Measurements from ENCODE around the gene WRAP53.

WRAP53 gene

DNA sequence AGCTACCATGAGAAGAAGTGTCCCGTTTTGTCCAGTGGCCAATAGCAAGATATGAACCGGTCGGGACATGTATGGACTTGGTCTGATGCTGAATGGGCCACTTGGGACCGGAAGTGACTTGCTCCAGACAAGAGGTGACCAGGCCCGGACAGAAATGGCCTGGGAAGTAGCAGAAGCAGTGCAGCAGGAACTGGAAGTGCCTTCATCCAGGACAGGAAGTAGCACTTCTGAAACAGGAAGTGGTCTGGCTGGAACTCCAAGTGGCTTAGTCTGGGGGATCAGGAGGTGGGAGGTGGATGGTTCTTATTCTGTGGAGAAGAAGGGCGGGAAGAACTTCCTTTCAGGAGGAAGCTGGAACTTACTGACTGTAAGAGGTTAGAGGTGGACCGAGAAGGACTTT lies 22.0 kb downstream of the WRAP53 start:
- no peak for DNase-seq

DNA sequence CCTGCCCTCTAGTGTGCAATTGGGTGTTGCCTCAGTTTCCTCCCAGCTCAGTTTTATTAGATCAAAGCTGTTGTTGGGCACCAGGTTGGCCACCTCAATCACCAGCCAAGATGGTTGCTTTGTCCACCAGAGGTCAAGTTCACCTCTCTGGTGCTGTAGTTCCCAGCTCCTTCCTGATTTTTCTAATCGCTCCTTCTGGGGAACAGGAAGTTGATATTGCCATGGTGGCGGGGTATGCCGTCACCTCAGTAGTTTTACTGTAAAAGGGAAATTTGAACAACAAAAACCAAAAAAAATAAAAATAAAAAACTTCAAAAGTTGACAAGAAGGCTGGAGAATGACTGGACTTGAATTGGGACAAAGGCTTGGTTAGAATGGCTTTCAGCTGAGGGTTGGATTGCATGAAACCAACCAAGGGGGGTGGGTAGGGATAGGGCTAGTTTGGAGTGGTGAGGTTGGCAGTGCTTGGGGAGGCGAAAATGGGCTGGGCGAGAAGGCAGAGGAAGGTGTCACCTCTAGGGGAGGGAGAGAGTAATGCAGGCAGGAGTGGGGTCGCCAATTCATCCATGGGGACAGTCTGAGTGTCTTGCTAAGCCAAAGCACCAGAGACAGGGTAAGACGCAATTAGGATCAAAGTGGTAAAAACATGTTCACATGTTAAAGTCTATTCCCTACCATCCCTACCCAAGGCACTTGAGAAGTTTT lies 22.9 kb downstream of the WRAP53 start:
- no peak for DNase-seq

DNA sequence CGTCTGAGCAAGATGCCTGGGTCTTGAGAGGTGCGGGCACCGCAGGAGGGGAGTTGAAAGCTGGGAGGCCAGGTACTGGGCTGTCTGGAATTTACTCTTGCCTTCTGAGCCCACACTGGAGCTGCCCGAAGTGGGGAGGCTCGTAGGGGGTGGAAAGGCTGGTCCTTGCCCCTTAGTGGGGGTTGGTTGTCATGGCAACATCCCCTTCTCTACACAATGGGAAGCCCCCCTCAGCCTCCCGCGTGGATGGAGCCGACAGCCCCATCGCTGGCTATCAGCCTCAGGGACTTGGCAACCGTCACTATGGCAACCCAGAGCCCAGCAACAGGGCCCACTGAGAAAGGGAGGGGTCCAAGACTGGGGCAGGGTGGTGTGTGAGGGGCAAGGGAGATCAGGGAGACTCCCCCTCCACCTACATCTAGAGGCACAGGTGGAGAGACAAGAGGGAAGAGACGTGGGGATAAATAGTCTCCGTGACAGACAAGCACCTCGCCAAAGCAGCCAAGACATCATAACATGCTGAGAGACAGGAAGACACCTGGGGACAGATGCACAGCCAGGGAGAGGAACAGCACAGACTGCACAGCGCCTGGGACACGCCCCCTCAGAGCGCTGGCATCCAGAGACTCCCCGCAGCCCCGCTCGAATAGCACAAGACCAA lies 24.0 kb downstream of the WRAP53 start:
- no peak for DNase-seq

DNA sequence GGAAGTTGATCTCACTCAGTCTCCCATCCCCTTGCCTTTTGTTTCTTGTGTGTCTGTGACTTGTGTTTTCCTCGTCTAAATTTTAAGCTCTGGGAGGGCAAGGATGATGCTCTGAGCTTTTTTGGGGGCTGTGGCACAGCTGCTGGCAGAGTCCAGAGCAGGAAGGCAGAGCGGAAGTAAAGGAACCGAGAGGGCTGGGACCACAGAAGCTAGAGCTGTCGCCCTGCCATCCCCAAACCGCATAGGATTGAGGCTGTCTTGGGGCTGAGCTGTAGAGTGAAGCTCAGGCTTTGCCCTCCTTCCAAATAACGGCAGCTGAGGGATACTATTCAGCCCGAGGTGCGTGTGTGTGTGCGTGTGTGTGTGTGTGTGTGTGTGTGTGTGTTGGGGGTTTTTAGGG lies 25.5 kb downstream of the WRAP53 start:
- DNase-seq: no peak

DNA sequence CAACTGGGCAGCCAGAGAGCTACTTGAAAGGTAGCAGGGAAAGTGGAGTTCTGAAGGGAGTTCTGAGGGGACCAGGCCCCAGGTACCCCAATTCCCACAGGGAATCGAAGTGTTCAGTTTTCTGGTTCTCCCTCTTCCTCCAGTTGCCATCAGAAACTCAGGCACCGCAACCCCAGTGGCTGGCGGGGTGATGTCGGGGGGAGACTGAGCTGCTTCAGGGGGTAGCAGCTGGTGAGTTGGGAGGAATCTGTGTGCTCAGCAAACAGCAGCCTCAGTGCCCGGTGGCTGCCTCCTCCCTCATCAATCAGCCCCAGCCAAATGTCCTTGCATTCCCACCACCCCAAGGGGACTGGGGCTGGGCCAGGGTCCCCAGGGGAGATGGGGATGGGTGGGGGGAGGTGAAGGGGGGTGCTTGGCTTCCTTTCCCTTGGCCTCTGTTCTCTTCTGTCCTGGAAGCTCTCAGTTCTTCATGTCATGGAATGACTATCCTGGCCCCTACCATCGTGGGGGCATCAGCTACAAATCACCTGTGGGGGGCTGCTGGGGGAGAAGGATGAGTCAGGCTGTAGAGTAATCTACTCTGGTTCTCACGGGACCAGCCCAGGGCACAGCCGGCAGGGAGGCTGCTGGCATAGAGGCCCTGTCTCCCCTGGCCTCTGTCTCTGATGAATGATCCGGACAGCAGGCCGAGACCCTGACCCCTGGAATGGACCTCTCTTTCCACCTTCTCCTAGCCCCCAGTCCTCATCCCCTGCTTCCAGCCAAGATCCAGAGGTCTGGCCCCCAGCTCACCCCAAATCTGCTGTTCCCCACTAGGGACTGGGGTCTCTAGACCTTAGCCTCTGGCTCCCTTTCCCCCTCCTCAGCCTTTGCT lies 26.7 kb downstream of the WRAP53 start:
- no peak for DNase-seq

DNA sequence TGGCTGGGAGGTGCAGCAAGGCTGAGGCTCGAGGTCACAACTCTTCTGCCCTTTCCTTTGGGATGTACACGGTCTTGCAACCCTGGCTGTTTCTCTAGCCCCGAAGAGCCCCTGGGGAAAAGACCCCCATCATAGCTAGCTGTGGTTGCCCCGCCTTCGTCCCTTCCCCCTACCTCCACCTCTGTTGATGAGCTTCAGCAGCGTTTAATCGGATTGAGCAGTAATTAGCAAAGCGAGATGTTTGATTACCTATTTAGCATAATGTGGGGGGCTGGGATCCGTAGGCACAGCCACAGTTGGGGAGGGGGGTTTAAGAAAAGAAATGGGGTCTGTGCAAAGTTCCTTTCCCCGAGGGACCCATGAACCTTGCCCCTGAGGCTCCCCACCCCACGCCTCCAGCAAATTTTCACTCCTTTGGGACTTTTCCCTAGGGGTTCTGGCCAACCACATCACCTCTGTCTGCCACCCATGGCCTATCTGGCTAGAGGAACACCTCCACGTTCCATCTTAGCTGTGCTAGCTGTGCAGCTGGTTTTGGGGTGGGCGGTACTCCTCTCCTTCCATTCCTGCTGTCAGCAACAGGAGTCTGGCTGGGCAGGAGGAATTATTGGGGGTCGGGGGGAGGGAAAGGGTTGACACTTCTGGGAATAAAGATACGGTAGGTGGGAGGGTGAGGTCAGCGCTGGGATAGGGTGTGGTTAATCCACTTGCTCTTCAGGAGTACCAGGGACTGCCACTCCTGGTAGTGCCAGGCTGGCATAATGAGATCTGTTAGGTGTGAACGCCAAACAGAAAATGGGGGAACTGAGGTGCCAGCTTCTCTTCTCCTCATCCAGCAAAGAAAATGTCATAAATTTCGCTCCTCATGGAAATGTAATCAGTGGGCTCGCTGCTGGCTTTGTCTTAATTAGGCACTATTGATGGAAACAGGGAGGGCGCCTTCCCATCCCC lies 27.9 kb downstream of the WRAP53 start:
- no peak for DNase-seq

DNA sequence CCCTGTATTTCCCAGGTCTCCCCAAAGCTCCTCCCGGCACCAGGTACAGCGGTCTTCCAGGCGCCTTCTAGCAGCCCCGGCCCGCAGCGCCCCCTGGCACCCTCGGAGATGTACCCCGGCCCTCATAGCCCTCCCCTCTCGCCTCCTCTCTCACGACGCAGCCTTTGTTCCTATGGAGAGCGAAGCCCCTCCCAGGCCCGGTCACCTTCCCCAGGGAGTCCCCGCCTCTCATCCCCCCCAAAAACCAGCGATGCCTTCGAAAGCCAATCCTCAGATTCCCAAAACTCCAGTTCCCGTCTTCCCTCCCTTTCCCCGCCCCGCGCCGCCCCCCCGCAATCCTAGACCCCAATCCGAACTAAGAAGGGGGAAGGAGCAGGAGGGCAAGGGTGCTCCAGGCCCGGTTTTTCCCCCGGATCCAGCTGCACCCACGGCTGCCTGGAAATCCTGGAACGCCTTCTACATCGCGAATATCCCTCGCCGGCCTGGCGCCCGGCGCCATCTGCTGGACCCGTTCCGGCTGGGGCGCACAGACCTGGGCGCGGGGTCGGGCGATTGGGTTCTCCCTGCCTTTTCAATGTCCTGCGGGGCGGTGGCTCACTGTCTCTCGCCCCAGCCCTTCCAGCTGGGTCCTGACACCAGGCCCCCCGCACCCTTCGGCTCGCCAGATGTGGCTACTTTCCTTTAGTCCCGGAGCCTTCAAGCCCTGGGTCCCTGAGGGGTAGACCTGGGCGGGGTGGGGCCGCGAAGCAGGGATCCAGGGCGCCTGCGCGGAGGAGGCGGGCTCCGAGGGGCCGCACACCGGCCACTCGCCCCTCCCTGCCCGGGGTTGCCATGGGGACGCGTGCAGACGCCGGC lies 28.9 kb downstream of the WRAP53 start, which contains the start of gene DNAH2:
Gene DNAH2, plus strand, starts transcription at position 844 of the 855 bp plus-strand sequence. CDS start 1,991 bp downstream, outside the sequence.
- DNase-seq: no peak

DNA sequence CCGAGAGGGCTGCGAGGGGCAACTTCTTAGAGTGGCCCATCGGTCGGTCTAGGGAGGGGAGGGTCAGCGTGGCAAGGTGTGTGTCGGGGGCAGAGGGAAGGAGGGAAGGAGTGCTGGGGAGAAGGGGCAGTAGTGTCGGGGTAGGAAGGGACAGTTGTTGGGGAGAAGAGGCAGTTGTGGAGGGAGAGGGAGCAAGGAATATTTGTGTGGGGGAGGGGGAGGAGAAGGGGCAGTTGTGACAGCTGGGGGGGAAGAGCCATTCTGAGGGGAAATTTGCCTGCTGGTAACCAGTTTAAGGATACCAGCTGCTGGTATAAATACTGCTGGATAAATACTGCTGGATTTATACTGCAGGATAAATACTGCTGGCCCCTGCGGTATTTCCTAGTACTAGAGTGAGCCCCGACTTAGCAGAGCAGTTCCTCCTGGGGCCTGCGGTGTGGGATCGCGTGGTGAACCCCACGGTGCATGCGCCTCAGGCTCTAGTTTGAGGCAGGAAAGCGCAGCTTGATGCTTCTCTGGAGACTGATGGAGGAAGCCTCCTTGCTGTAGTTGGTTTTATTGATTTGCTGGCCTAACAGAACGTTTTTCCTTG lies 29.6 kb downstream of the WRAP53 start:
- no peak for DNase-seq

DNA sequence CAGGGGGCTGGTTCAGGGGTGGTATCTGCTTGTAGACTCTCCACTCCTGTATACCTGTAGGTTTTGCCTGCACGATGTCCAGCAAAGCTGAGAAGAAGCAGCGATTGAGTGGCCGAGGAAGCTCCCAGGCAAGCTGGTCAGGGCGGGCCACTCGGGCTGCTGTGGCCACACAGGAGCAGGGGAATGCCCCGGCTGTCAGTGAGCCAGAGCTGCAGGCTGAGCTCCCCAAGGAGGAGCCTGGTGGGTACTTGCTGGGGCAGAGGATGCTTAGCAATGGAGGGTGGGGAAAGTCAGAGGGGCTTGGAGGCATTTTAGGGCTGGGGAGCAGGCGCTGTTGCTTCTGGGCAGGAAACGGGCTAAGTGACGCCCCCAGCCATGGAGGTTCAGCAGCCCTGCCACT lies 31.4 kb downstream of the WRAP53 start:
- no peak for DNase-seq

DNA sequence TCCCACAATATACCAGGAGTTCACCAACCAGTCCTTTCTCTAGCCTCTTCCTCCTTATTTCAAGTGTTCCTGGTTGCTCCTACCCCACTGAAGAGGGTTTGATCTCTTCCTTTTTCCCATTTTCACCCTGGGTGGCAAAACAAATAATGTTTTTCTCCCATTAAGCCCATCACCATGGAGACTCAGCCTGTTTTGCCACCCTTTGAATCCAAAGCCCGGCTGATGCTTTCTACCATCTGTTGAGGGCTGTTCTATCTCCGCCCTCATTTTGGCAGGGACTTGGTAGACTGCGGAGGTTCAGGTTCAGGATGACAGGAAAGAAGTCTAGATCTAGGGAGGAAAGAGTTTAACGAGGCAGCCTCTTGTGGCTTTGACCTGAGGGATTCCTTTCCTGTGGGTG lies 31.8 kb downstream of the WRAP53 start:
- no peak for DNase-seq

DNA sequence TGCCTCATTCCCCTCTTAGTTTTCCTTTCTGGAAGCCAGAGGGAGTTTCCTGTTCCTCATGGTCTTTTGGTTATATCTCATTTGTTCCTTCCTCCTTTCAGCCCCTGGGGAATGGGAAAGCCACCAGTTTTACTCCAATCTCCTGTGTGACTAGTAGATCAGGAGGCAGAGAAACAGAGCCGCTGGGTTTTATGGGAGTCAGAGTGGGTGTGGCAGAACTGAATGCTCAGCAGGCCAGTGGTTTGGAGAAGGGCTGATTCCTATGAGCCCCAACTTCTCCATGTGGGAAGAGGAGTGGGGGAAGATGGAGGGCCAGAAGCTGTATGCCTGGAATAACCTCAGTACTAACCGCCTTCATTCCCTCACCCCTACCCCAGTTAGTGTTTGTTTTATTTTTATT lies 33.3 kb downstream of the WRAP53 start:
- DNase-seq: no peak

DNA sequence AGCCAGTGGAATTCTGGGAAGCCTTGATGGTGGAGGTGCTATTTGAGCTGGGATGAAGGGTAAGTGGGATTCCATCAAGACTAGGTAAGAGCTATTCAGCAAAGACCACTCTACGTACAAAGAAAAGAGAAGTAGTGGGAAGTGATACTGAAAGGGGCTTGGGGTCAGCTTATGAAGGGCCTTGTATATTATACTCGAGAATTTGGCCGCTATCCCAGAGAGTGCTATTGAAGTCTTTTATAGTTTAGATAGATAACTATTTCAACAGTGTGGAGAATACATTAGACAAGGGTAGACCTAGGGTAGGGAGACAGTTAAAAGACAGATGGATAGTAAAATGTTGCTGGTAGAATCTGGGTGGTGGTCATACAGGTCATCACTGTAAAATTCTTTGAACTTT lies 39.6 kb downstream of the WRAP53 start:
- no peak for DNase-seq

DNA sequence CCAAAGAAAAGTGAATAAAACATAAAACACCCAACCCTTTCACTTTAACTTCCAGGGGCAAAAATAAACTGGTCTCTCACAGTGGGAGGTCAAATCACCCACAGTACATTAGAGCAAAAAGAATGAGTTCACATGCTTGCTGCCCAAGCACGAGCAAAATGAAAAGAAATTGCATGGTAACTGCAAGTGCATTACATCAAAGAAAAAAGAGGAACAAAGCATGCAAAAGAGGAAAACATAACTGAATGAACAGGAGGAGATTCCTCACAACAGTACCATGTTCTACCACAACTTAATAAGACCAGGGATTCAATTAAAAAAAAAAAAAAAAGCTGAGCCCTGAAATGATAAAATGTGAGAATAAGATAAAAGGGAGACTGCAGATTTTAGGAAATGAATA lies 41.5 kb downstream of the WRAP53 start:
- no peak for DNase-seq

DNA sequence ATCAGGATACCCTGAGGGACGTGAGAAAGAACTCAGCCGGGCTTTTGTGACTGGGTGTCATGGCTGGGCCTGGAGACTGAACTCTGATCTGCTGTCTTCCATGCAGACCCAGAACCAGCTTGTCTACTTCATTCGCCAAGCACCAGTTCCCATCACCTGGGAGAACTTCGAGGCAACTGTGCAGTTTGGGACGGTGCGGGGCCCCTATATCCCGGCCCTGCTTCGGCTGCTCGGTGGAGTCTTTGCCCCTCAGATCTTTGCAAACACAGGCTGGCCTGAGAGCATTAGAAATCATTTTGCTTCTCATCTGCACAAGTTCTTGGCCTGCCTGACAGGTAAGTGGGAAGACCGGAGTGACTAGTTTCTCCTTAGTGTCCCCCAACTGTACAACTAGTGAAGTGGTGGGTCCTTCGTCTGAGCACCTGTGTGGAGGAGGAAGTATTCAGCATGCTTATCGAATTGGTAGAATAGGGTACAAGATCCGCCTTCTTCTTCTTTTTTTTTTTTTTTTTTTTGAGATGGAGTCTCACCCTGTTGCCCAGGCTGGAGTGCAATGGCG lies 44.8 kb downstream of the WRAP53 start:
- no peak for DNase-seq

DNA sequence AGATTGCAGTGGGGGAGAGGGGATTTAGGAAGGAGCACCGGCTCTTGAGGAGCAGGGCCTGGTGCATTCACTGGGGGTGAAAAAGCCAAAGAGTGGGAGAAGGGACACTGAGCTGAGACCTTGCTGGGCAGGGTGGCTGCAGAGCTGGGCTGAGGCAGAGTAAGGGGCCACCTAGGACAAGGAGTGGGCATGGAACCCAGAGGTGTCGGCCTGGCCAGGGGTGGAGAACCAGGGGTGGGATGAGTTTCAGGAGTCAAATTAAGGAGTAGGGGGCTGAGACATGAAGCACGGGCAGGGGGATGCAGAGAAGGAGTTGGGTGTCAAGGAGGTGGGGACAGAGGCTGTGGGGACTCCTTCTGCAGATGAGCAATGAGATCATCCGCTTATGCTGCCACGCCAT lies 49.3 kb downstream of the WRAP53 start:
- no peak for DNase-seq

DNA sequence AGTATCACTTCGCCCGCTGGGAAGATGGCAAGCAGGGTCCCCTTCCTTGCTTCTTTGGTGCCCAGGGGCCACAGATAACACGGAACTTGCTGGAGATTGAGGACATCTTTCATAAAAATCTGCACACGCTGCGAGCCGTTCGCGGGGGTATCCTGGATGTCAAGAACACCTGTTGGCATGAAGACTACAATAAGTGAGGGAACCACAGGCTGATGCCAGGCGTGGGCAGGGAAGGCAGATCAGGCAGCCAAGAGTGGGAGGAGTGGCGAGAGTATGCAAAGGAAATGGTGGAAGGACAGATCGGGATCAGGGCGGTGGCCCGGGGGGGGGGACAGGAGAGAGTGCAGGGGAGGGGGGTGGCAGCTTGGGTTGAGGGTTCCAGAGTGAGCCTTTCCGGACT lies 51.5 kb downstream of the WRAP53 start:
- DNase-seq: no peak

DNA sequence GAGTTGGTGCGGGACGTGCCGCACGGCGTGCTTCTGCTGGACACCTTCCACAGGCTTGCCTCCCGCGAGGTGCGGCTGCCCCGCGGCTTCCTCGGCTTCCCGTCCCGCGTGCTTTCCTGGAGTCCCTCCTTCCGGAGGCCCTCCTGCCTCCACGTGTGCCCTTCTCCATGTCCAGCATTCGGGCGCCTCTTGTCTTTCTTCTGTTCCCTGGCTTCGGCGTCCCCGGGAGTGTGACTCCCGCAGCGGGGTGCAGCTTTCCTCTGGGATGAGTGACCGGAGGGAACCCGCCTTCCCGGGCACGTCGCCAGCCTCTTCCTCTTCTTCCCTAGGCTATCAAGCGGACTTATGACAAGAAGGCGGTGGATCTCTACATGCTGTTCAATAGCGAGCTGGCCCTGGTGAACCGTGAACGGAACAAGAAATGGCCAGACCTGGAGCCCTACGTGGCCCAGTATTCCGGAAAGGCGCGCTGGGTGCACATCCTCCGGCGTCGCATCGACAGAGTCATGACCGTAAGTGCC lies 52.3 kb downstream of the WRAP53 start:
- no peak for DNase-seq

DNA sequence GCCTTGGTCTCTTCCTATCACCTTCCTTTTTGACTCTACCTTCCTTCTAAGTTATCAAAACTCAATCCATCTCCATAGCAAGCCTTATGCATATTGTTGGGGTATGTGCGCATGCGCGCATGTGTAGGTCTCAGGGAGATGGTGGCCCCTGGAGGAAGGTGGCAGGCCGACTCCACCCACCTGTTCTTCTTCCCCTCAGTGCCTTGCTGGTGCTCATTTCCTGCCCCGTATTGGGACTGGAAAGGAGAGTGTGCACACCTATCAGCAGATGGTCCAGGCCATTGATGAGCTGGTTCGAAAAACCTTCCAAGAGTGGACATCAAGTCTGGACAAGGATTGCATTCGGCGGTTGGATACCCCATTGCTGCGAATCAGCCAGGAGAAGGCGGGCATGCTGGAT lies 54.5 kb downstream of the WRAP53 start:
- DNase-seq: no peak

DNA sequence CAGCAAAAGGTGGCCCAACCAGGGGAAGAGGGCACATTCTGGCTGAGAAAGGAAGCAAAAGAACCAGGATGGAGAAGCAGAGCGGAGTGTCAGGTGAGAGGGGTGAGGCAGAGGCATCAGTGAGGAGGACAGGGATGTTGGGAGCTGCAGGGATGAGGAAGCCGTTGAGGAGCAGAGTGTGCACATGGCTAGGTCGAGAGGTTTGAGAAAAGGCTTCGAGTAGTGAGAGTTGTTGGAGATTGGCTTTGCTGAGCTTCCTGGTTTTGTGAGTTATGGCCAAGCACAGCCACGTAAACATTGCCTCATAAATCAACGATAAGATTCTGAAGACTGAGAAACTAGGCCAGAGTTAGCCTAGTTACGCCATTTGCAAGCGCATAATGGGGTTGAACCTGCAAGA lies 56.1 kb downstream of the WRAP53 start:
- DNase-seq: no peak

DNA sequence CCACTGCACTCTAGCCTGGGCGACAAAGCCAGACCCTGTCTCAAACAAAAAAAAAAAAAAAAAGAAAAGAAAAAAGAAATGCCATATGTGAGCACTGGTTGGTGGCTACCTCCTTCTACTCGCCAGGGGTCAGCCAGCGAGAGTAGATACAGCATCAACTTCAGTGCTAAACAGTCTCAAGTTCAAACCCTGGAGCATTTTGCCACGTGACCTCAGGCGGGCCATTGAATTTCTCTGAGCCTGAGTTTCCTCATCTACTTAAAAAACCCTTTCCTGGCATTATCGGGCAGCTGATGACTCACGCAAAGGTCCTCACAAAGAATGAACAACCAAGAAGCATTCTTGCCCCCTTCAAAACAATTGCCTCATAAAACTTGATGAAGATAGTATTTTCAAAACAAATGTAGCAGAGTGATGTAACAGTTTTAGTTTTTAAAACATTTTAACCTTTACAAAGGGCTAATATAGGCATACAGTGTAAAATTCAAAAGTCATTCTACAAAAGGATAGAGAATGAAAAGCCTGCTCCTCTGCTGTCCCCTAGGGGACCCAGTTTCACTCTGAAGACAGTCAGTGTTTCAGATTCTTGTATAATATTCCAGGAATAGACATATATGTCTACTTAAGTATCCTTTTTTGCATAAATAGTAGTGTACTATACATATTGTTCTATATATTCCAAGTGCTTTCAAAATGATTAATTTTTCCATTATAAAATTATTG lies 57.6 kb downstream of the WRAP53 start:
- no peak for DNase-seq

All from activated naive CD4-positive, alpha-beta T cell (primary cell).